GM20000 (cell line): Measurements from ENCODE around the gene CACNG7.
A peak's percentile ranks its signal among the peaks of the same experiment; 100 is the strongest.

Experiments
- DNase-seq: peaks from one replicate; pipeline ENCODE4 v3.0.0; 2012; ENCODE audit warnings: low spot score
- TF ChIP-seq, protein P1 (sequence below): IDR thresholded peaks from 2 replicates; pipeline ENCODE4 v1.5.1; 2012; ENCODE audit warnings: mild to moderate bottlenecking, control low read depth; ENCODE audit errors: extremely low read depth, missing control alignments

CACNG7 gene

DNA sequence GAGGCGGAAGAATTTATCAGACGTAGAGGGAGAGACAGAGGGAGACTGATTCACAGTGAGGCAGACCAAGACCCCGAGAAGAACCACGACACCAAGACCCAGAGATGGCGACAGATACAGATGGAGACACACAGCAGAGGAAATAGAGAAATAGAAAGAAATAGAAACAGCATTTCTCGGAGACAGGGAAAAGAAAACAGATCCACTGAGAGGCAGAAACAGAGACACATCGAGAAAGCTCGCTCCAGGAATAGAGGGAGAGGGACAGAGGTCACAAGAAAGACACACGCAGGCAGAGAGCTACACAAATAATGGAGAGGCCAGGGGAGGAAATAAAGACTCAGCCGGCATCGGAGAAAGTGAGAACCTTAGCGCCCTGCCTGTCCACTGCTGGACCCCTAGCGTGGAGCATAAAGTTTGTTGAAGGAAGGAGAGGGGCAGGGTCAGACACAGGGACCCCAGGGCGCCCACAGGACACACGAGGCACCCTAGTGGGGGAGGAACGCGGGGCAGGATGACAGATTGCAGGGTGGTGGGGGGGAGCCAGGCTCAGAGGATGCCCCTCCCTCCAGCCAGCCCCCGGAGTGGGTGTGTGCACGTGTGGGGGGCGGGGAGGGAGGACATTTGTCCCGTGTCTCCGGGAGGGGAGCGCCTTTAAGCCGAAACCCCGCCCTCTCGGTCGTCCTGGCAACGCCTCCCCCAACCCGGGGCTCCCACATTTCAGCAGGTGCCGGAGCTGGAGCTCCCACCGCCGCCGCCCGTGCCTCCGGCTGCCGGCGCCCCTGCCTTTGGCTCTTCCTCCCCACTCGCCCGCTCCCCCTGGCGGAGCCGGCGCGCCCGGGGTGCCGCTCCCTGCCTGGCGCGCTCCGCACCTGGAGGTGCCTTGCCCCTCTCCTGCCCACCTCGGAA, 27.3 kb upstream of the CACNG7 start, which contains the start of gene PRKCG:
Gene PRKCG, plus strand, starts transcription at position 716 of the 909 bp plus-strand sequence. CDS start 298 bp downstream, outside the sequence.
- DNase-seq: peak; percentile 68
- TF ChIP-seq, protein P1, sequence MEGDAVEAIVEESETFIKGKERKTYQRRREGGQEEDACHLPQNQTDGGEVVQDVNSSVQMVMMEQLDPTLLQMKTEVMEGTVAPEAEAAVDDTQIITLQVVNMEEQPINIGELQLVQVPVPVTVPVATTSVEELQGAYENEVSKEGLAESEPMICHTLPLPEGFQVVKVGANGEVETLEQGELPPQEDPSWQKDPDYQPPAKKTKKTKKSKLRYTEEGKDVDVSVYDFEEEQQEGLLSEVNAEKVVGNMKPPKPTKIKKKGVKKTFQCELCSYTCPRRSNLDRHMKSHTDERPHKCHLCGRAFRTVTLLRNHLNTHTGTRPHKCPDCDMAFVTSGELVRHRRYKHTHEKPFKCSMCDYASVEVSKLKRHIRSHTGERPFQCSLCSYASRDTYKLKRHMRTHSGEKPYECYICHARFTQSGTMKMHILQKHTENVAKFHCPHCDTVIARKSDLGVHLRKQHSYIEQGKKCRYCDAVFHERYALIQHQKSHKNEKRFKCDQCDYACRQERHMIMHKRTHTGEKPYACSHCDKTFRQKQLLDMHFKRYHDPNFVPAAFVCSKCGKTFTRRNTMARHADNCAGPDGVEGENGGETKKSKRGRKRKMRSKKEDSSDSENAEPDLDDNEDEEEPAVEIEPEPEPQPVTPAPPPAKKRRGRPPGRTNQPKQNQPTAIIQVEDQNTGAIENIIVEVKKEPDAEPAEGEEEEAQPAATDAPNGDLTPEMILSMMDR: no peak

DNA sequence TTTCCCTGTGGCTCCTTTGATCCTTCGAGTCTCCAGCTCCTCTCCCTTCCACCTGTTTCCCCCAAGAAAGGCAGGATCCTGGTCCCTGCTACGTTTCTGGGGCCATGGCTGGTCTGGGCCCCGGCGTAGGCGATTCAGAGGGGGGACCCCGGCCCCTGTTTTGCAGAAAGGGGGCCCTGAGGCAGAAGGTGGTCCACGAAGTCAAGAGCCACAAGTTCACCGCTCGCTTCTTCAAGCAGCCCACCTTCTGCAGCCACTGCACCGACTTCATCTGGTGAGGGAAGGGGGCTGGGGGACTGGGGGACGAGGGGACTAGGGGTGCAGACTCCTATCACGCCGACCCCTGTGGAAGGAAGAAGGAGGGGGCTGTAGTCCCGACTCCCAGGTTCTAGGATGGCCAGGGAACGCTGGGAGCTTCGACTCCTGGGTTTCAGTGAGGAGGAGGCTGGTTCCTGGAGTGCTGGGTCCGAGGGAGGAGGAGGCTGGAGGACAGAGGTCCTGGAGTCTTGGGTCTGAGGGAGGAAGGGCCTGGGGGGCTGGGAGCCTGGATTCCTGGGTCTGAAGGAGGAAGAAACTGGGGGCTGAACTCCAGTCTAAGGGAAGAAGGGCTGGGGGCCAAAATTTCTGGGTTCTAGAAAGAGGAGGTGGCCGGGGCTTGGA, 26.6 kb upstream of the CACNG7 start:
- TF ChIP-seq, protein P1: no peak
- no peak for DNase-seq

DNA sequence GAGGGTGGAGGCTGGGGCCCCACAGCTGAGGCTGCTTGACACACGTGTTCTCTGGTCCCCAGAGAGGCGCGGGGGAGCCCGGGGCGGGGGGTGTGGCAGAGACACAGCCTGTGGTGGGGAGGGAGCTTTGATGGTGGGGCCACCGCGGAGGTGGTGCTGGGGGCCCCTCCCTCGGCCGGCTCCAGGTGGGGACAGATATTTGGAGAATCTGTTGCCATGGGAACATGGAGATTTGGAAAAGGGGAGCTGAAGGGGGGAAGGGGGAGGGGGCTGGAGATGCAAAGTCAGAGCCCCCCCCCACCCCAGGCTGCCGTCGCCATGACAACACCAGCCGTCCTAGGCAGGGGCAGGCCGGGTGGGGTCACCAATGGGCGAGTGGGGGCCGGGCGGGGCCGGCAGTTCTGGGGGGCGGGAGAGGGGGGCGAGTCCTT, 25.8 kb upstream of the CACNG7 start:
- TF ChIP-seq, protein P1: no peak

DNA sequence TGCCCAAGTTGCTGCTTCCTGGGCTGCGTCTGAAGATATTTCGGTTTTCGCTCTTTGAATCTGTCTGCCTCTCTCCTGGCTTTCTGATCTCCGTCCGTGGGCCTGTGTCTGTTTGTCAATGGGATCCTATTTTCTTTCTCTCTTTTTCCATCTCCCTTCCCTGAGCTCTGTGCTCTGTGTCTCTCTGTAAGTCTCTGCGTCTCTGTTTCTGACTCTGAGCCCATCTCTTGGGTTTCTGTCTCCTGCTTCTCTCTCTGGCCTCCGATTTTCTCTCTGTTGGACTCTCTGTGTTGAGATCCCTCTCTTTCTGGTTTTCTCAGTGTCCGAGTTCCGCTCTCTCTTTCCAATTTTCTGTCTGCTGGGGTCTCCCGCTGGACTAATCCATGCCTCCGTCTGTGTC, 25.3 kb upstream of the CACNG7 start:
- TF ChIP-seq, protein P1: no peak
- no peak for DNase-seq

More for the DNA sequence above, 25.8 kb upstream of the CACNG7 start:
- DNase-seq: no peak

DNA sequence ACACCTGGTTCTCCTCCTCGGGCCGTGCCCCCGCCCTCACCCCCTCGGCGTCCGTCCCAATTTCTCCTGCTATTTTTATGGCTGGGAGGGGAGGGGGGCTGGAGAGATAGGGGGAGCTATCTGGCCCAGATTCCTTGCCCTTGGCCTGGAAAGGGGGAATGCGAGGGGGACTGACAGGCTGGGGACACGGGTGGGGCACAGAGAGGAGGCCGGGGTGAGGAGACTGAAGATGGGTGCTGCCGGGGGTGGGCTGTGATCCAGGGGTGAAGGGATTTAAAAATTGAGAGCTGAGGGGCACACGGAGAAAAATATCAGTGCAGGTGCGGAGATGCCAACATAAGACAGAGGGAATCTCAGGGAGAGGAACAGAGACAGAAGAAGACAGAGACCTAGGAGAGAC, 24.8 kb upstream of the CACNG7 start:
- no peak for DNase-seq
- TF ChIP-seq, protein P1: no peak

DNA sequence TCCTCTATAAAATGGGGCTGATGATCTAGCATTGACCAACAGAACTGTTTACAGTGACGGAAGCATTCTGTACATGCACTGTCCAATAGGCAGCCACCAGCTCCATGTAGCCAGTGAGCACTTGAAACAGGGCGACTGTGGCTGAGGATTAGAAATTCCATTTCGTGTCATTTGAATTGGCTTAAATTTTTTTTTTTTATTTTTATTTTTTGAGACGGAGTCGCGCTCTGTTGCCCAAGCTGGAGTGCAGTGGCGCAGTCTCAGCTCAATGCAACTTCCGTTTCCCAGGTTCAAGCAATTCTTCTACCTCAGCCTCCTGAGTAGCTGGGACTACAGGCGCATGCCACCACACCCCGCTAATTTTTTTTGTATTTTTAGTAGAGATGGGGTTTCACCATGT, 24.0 kb upstream of the CACNG7 start:
- TF ChIP-seq, protein P1: no peak
- DNase-seq: no peak
